GM21576 (cell line): ENCODE results near the gene IL34.

Experiments
- ATAC-seq: cut with Tn5 transposase; IDR thresholded peaks from one replicate; pipeline ENCODE4 v1.9.1; 2021; ENCODE audit warnings: mild to moderate bottlenecking, moderate library complexity; ENCODE audit not compliant: unreplicated experiment

The IL34 gene

GRCh38 chr16:70676675-70677498 lies 30.5 kb downstream of the IL34 start:
- no peak for ATAC-seq

- ATAC-seq: no peak
Observed at GRCh38 chr16:70677499-70678120, 31.3 kb downstream of the IL34 start.

- ATAC-seq: no peak
Observed at GRCh38 chr16:70678121-70678897, 31.9 kb downstream of the IL34 start.

GRCh38 chr16:70678898-70679670 lies 32.7 kb downstream of the IL34 start:
- no peak for ATAC-seq

GRCh38 chr16:70679671-70680494 lies 33.5 kb downstream of the IL34 start:
- no peak for ATAC-seq

GRCh38 chr16:70680495-70681381 lies 34.4 kb downstream of the IL34 start:
- ATAC-seq: no peak

- ATAC-seq: no peak
Observed at GRCh38 chr16:70681382-70682238, 35.3 kb downstream of the IL34 start.

- ATAC-seq: no peak
Observed at GRCh38 chr16:70682239-70683145, 36.1 kb downstream of the IL34 start.

- no peak for ATAC-seq
Observed at GRCh38 chr16:70683146-70683944, 37.0 kb downstream of the IL34 start.

GRCh38 chr16:70684146-70685060 lies 38.0 kb downstream of the IL34 start:
- ATAC-seq: no peak

- no peak for ATAC-seq
Observed at GRCh38 chr16:70685061-70685937, 38.9 kb downstream of the IL34 start.

- no peak for ATAC-seq
Observed at GRCh38 chr16:70685938-70686375, 39.6 kb downstream of the IL34 start, which contains the start of gene MTSS2. TSS of gene MTSS2 (minus strand) at chr16:70686053. CDS start at chr16:70685791, 262 bp downstream.

GRCh38 chr16:70686376-70687101 lies 40.2 kb downstream of the IL34 start:
- no peak for ATAC-seq
